HCT116 (cell line): ENCODE measurements around the gene FRMD8. TPM values are rescaled to one million over a fixed set of nuclear protein-coding genes. Genes with fewer than 3 reads are reported as not detected.
A peak's percentile ranks its signal among the peaks of the same experiment; 100 is the strongest.

Experiments
- ATAC-seq: fragments of 200-7000 bp; cut with Tn5 transposase; 2 replicates; pipeline ENCODE4 v1.9.1; 2020; ENCODE audit warnings: mild to moderate bottlenecking, moderate library complexity
- BruUV-seq: library from RNA; stranded (reverse); fragments of 400-500 nt; replicated peaks from 2 replicates; lab custom pipeline; 2021; lab: Mats Ljungman, UMichigan
- CTCF ChIA-PET: fragments of 300-600 bp; sonication (Branson Sonifier 250); formaldehyde crosslinking; loops from one replicate; lab custom pipeline; 2021; ENCODE audit warnings: antibody characterized with exemption; lab: Charles Lee
- POLR2A ChIA-PET: fragments of 300-600, 350-600 bp; sonication (Branson Sonifier 250); formaldehyde crosslinking; loops from one replicate; lab custom pipeline; 2021; ENCODE audit warnings: antibody characterized with exemption; lab: Charles Lee
- RAD21 ChIA-PET, 2 experiments: fragments of 300-600 bp; sonication (Branson Sonifier 250); formaldehyde crosslinking; loops; one replicate each; lab custom pipeline; 2023; ENCODE audit warnings: low total read pairs in 2 of 2; ENCODE audit not compliant: uncharacterized antibody in 2 of 2, unreplicated experiment in 2 of 2, low non-redundant PET in 1 of 2; lab: Charles Lee
- DNase-seq: peaks from one replicate; pipeline ENCODE4 v3.0.0-alpha.2; 2010; ENCODE audit warnings: low read depth, low spot score
- H2AFZ ChIP-seq: fragments of 200-600 bp; shearing (Covaris generic), sonication (generic); 2 replicates; pipeline ENCODE4 v1.6.1; 2017; ENCODE audit warnings: low read depth, mixed run types, mixed read lengths, antibody characterized with exemption, low read length; ENCODE audit not compliant: poor library complexity, severe bottlenecking
- H3K27ac ChIP-seq: 2 replicates; pipeline ENCODE4 v1.5.1; 2012; ENCODE audit warnings: low read depth, low read length
- H3K27me3 ChIP-seq: fragments of 200-600 bp; sonication (generic); 2 replicates; pipeline ENCODE4 v1.6.1; 2016; ENCODE audit warnings: mixed run types, low read length, mixed read lengths; ENCODE audit not compliant: insufficient read depth
- H3K36me3 ChIP-seq, 2 experiments: fragments of 200-500 bp in 1 of 2; fragments of 200-600 bp in 1 of 2; sonication (Bioruptor generic) in 1 of 2; sonication (generic) in 1 of 2; 2 replicates each; pipeline versions ENCODE4 v1.5.1 to v1.6.1; 2014 to 2016; ENCODE audit warnings: low read length in 2 of 2, inconsistent platforms in 1 of 2, mixed read lengths in 1 of 2, mixed run types in 1 of 2; ENCODE audit not compliant: insufficient read depth in 2 of 2, control insufficient read depth in 1 of 2
- H3K4me1 ChIP-seq, 2 experiments: fragments of 200-600 bp in 1 of 2; sonication (generic) in 1 of 2; 2 replicates each; pipeline versions ENCODE4 v1.5.1 to v1.6.1; 2012 to 2017; ENCODE audit warnings: low read length in 2 of 2, inconsistent platforms in 1 of 2, mild to moderate bottlenecking in 1 of 2, mixed read lengths in 1 of 2, mixed run types in 1 of 2, moderate library complexity in 1 of 2; ENCODE audit not compliant: insufficient read depth in 2 of 2, control insufficient read depth in 1 of 2
- H3K4me2 ChIP-seq: fragments of 200-600 bp; sonication (generic); 2 replicates; pipeline ENCODE4 v1.6.1; 2017; ENCODE audit warnings: mixed run types, low read length, mixed read lengths
- H3K4me3 ChIP-seq, 2 experiments: fragments of 200-600 bp in 1 of 2; sonication (generic) in 1 of 2; replicated peaks in 1 of 2; 2 replicates each; pipeline ENCODE4 v1.5.1; 2011 to 2016; ENCODE audit warnings: low read length in 2 of 2, control low read depth in 1 of 2, low read depth in 1 of 2, mild to moderate bottlenecking in 1 of 2, mixed read lengths in 1 of 2, mixed run types in 1 of 2
- H3K79me2 ChIP-seq: fragments of 200-600 bp; sonication (generic); 2 replicates; pipeline ENCODE4 v1.6.1; 2017; ENCODE audit warnings: mild to moderate bottlenecking, mixed run types, low read length, moderate library complexity, mixed read lengths; ENCODE audit not compliant: insufficient read depth
- H3K9ac ChIP-seq: fragments of 200-600 bp; sonication (generic); 2 replicates; pipeline ENCODE4 v1.6.1; 2016; ENCODE audit warnings: low read length, mixed read lengths
- H3K9me2 ChIP-seq: fragments of 200-600 bp; sonication (generic), shearing (Covaris generic); 2 replicates; pipeline ENCODE4 v1.6.1; 2017; ENCODE audit warnings: mixed run types, mild to moderate bottlenecking, moderate library complexity; ENCODE audit not compliant: insufficient read depth
- H3K9me3 ChIP-seq, 2 experiments: fragments of 200-500 bp in 1 of 2; fragments of 200-600 bp in 1 of 2; sonication (Bioruptor generic) in 1 of 2; sonication (generic) in 1 of 2; 2 replicates each; pipeline ENCODE4 v1.6.1; 2014 to 2017; ENCODE audit warnings: low read length in 2 of 2, mixed read lengths in 2 of 2, inconsistent platforms in 1 of 2, low read depth in 1 of 2, mild to moderate bottlenecking in 1 of 2, mixed run types in 1 of 2, moderate library complexity in 1 of 2; ENCODE audit not compliant: control insufficient read depth in 1 of 2, insufficient read depth in 1 of 2
- H4K20me1 ChIP-seq: fragments of 200-600 bp; sonication (generic), shearing (Covaris generic); 2 replicates; pipeline ENCODE4 v1.6.1; 2017; ENCODE audit warnings: mixed run types, mild to moderate bottlenecking, moderate library complexity; ENCODE audit not compliant: insufficient read depth
- ATF3 ChIP-seq: IDR thresholded peaks from 2 replicates; pipeline ENCODE4 v1.6.1; 2012
- CEBPB ChIP-seq: IDR thresholded peaks from 2 replicates; pipeline ENCODE4 v1.6.1; 2012; ENCODE audit warnings: low read depth
- CTCF ChIP-seq, 3 experiments: fragments of 200-600 bp in 1 of 3; sonication (generic) in 1 of 3; IDR thresholded peaks in 2 of 3; conservative IDR thresholded peaks in 1 of 3; 2 replicates each; pipeline ENCODE4 v1.5.1; 2012 to 2017; ENCODE audit warnings: low read depth in 2 of 3, low read length in 2 of 3, antibody characterized with exemption in 1 of 3, borderline replicate concordance in 1 of 3, control low read depth in 1 of 3, mild to moderate bottlenecking in 1 of 3, mixed read lengths in 1 of 3, mixed run types in 1 of 3, moderate library complexity in 1 of 3; ENCODE audit not compliant: insufficient read depth in 1 of 3
- EGR1 ChIP-seq: IDR thresholded peaks from 2 replicates; pipeline ENCODE4 v1.6.1; 2012; ENCODE audit warnings: low read depth
- EZH2phosphoT487 ChIP-seq: fragments of 200-600 bp; IDR thresholded peaks from 2 replicates; pipeline ENCODE4 v1.6.1; 2018; ENCODE audit warnings: antibody characterized with exemption, borderline replicate concordance
- FOSL1 ChIP-seq: IDR thresholded peaks from 2 replicates; pipeline ENCODE4 v1.6.1; 2012; ENCODE audit warnings: low read depth
- JUND ChIP-seq: IDR thresholded peaks from 2 replicates; pipeline ENCODE4 v1.6.1; 2012
- POLR2AphosphoS5 ChIP-seq: IDR thresholded peaks from 2 replicates; pipeline ENCODE4 v1.6.1; 2011; ENCODE audit warnings: mild to moderate bottlenecking, low read depth, low read length, moderate library complexity
- RAD21 ChIP-seq: IDR thresholded peaks from 2 replicates; pipeline ENCODE4 v1.6.1; 2012; ENCODE audit warnings: low read depth, mild to moderate bottlenecking
- REST ChIP-seq: IDR thresholded peaks from 2 replicates; pipeline ENCODE4 v1.6.1; 2012; ENCODE audit warnings: low read depth
- SIN3A ChIP-seq: IDR thresholded peaks from 2 replicates; pipeline ENCODE4 v1.6.1; 2012; ENCODE audit warnings: low read depth
- SP1 ChIP-seq: IDR thresholded peaks from 2 replicates; pipeline ENCODE4 v1.6.1; 2012; ENCODE audit warnings: low read depth
- SRF ChIP-seq: IDR thresholded peaks from 2 replicates; pipeline ENCODE4 v1.6.1; 2012; ENCODE audit warnings: low read depth
- YY1 ChIP-seq: IDR thresholded peaks from 2 replicates; pipeline ENCODE4 v1.6.1; 2011; ENCODE audit warnings: low read length, low read depth, moderate library complexity, mild to moderate bottlenecking; ENCODE audit not compliant: insufficient replicate concordance; ENCODE audit errors: extremely low read depth
- ZFX ChIP-seq: fragments of 450-650 bp; IDR thresholded peaks from 2 replicates; pipeline ENCODE4 v1.6.1; 2017
- ZNF274 ChIP-seq: fragments of 200-500 bp; sonication (Bioruptor generic); IDR thresholded peaks from 2 replicates; pipeline ENCODE4 v1.6.1; 2014; ENCODE audit warnings: mild to moderate bottlenecking, low read depth, low read length, inconsistent platforms
- intact Hi-C: fragments of 100-400 bp; cut with micrococcal nuclease; formaldehyde crosslinking; loops from 2 replicates; pipeline ENCODE4 v1.10.0; 2022
- total RNA-seq: library from RNA; stranded (reverse); gene quantifications from one replicate; pipeline ENCODE4 v1.2.1, GENCODE V29; 2021; ENCODE audit not compliant: unreplicated experiment

Gene FRMD8
- total RNA-seq, 1 experiment from 2014 or later: 35.8 TPM

GRCh38 chr11:65353376-65353775 lies 33.1 kb upstream of the FRMD8 start:
- Histone ChIP-seq H3K27me3 (no peaks in the 10 kb centered on the region), H3K9ac (no peak overlapping the region), H2AFZ (no peak overlapping the region), H3K4me2 (no peak overlapping the region), H3K9me3 (no peaks in the 10 kb centered on the region), H3K79me2 (no peaks in the 10 kb centered on the region), H4K20me1 (no peaks in the 10 kb centered on the region), H3K36me3 (peaks cover 21 to 23% of the 10 kb centered on the region in 2 experiments), H3K4me1 (peaks cover 3 to 17% of the 10 kb centered on the region in 2 experiments; a peak in 2 of 4 replicates), H3K27ac (peak overlapping the region; percentile 43), H3K4me3 (no peak overlapping the region), H3K9me2 (no peaks in the 10 kb centered on the region)
- DNase-seq (no peak), ATAC-seq (no peak)
- ChIA-PET RAD21 (no interaction called here), CTCF (interaction anchor here (1.5 to 5.6 kb wide), 4 partner anchors 20 to 155 kb away, joined by 5 to 49 read pairs (median 11); partner anchors contain the start of gene DPF2), POLR2A (interaction anchor here (0.6 kb wide), 1 partner anchor 41 kb away, joined by 4 read pairs; no protein-coding TSS in a partner anchor)
- no TSS peak for BruUV-seq
- TF ChIP-seq FOSL1 (no peak), POLR2AphosphoS5 (no peak), SP1 (no peak), EZH2phosphoT487 (no peak), SIN3A (no peak), CEBPB (no peak), YY1 (no peak), JUND (no peak), ZNF274 (no peak), EGR1 (no peak), SRF (no peak), CTCF (IDR thresholded peaks at IDR 0.05 in 2 of 3, conservative IDR thresholded peaks at IDR 0.05 in 1 of 3; ENCODE audit: borderline replicate concordance in 1 of 3, insufficient read depth in 1 of 3, low read depth in 2 of 3, low read length in 2 of 3) (no peak), ZFX (no peak), ATF3 (no peak), REST (no peak), RAD21 (no peak)
- intact Hi-C loops: no loop called here
